GM12874 (cell line): ENCODE data around the gene KLRC3.

Experiments used
- TF ChIP-seq, protein P1 (sequence below): IDR thresholded peaks from 2 replicates; pipeline ENCODE4 v1.5.1; 2011; ENCODE audit warnings: low read depth, mild to moderate bottlenecking, control low read depth, low read length, moderate library complexity; ENCODE audit not compliant: insufficient read depth

The KLRC3 gene

DNA sequence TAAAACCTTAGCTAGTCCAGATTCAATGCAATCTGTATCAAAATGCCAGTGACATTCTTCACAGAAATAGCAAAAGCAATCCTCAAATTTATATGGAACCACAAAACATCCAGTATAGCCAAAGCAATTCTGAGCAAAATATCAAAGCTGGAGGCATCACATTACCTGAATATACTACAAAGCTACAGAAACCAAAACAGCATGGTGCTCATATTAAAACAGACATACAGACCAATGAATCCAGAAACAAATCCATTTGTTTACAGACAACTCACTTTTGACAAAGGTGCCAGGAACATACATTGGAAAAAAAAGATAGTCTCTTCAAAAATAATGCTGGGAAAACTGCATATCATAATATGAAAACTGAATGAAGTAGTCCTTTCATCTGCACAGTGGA, 15.6 kb downstream of the KLRC3 start:
- TF ChIP-seq, protein P1, sequence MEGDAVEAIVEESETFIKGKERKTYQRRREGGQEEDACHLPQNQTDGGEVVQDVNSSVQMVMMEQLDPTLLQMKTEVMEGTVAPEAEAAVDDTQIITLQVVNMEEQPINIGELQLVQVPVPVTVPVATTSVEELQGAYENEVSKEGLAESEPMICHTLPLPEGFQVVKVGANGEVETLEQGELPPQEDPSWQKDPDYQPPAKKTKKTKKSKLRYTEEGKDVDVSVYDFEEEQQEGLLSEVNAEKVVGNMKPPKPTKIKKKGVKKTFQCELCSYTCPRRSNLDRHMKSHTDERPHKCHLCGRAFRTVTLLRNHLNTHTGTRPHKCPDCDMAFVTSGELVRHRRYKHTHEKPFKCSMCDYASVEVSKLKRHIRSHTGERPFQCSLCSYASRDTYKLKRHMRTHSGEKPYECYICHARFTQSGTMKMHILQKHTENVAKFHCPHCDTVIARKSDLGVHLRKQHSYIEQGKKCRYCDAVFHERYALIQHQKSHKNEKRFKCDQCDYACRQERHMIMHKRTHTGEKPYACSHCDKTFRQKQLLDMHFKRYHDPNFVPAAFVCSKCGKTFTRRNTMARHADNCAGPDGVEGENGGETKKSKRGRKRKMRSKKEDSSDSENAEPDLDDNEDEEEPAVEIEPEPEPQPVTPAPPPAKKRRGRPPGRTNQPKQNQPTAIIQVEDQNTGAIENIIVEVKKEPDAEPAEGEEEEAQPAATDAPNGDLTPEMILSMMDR: no peak

DNA sequence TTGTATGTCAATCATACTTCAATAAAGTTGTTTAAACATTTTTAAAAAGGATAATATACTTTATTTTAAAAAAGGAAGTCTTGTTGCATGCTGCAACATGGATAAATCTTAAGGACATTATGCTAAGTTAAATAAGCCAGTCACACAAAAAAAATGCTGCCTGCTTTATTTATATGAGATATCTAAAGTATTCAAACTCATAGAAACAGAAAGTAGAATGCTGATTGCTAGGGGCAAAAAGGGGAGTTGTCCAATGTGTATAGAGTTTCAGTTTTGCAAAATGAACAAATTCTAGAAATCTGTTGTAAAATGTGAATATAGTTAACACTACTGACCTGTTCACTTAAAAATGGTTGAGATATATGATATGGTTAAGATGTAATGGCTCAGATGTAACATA, 19.6 kb downstream of the KLRC3 start:
- TF ChIP-seq, protein P1: no peak

GRCh38 chr12:10398168-10398567, 22.2 kb downstream of the KLRC3 start:
- TF ChIP-seq, protein P1: no peak

DNA sequence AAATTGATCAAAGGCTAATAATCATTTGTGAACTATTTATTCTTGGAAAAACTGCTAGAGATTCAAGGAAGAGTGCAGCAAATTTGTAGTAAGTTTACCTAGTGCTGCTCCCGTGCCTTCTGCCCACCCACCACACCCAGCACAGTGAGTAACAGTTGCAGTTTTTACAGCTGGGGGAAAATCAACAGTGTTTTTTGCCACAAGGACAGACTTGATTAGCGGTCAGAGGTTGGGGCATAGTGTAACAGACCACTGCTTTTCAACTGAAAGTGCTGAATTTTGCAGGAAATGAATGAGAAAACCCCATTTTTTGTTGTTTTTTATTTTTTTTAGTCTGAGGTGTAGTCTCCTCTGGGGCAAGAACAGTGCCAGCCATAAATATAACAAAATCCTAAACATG, 23.1 kb downstream of the KLRC3 start:
- TF ChIP-seq, protein P1: no peak

- TF ChIP-seq, protein P1: no peak
These were observed 24.9 kb downstream of the KLRC3 start for GRCh38 chr12:10395390-10395998.

DNA sequence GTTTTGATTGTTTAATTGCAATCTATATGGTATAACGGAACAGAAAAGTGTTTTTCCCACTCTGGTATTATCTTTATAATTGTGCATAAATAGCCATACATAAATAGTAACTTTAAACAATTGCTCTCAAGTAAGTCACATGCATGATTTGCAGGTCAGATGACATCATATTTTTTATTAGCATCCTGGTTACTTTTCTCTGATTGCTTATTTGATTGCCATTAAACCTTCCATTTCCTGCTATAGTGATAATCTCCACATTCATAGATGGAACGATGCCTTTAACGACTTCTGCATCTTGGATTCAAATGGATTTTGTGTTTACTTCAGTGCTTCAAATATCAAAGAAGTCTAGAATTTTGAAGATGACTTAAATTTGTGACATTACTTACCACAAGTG, 27.1 kb downstream of the KLRC3 start:
- TF ChIP-seq, protein P1: no peak

DNA sequence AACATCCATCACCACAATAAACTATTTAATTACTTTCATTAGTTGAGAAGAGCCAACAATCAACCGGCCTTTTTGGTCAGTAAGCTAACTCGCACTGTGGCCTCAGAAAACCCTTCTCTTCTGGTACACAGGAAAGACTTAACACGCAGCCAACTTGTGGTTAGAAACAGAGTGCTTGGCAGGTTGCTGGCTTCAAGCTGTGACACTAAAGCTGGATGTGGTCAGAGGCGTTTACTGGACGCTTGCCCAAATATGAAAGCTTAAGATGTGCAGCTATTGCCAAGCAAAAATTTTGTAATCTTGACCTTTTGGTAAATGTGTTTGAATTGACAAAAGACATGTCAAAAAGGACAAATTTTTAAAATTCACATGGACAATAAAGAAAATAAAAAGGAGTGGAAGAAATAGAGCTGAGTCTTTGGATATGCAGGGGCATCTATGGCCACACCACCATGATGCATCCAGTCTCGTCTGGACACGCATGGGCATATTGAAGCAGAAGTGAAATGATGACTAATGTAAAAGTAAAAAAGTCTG, 27.9 kb downstream of the KLRC3 start:
- TF ChIP-seq, protein P1: no peak

GRCh38 chr12:10389904-10390303, 30.5 kb downstream of the KLRC3 start, which contains the start of gene KLRK1:
TSS of gene KLRK1 (minus strand) at chr12:10390041. CDS start at chr12:10388810, 1,231 bp downstream.
- TF ChIP-seq, protein P1: no peak
